Measurements from ENCODE around the gene RFX8. TPM values are rescaled to one million over a fixed set of nuclear protein-coding genes. Genes with fewer than 3 reads are reported as not detected.
A peak's percentile ranks its signal among the peaks of the same experiment; 100 is the strongest.
"Not testable (repeated sequence)": the region's sequence is repeated elsewhere in the genome, so short reads cannot be mapped to it uniquely, and the experiment has no call there.

RFX8 gene
- polyA plus RNA-seq, 6 donors from 2014 or later = not detected

- DNase-seq = no peak
- Mint-ChIP-seq H3K9me3 (peaks cover 0 to 8% (median 4%) of the 10 kb centered on the region in 7 donors), H3K27me3 (no peaks in the 10 kb centered on the region), H3K27ac (no peak overlapping the region), H3K4me3 (no peak overlapping the region), H3K4me1 (peaks cover 0 to 7% (median 6%) of the 10 kb centered on the region in 3 donors), H3K36me3 (no peaks in the 10 kb centered on the region)
- ATAC-seq (ENCODE audit: low read depth in 2 of 2) = no peak
These were observed 33.7 kb upstream of the RFX8 start for GRCh38 chr2:101508636-101509035.

GRCh38 chr2:101505276-101505675, 30.4 kb upstream of the RFX8 start:
- not testable (repeated sequence) for ATAC-seq (ENCODE audit: low read depth in 2 of 2); DNase-seq; H3K27me3 Mint-ChIP-seq; H3K4me3 Mint-ChIP-seq; H3K27ac Mint-ChIP-seq; H3K36me3 Mint-ChIP-seq; H3K9me3 Mint-ChIP-seq
- H3K4me1 Mint-ChIP-seq = peaks cover 0 to 17% (median 6%) of the 10 kb centered on the region in 3 donors

GRCh38 chr2:101504744-101505143, 29.8 kb upstream of the RFX8 start:
- not testable (repeated sequence) for H3K9me3 Mint-ChIP-seq; H3K27me3 Mint-ChIP-seq; H3K27ac Mint-ChIP-seq; ATAC-seq (ENCODE audit: low read depth in 2 of 2); DNase-seq; H3K36me3 Mint-ChIP-seq; H3K4me3 Mint-ChIP-seq
- H3K4me1 Mint-ChIP-seq = peaks cover 0 to 17% (median 6%) of the 10 kb centered on the region in 3 donors

GRCh38 chr2:101502095-101502494, 27.2 kb upstream of the RFX8 start:
- no peak overlapping the region for H3K4me3 Mint-ChIP-seq
- ATAC-seq (ENCODE audit: low read depth in 2 of 2) = no peak
- no peaks in the 10 kb centered on the region for H3K36me3 Mint-ChIP-seq
- peaks cover 0 to 15% (median 4%) of the 10 kb centered on the region in 3 donors for H3K4me1 Mint-ChIP-seq
- no peak overlapping the region for H3K27ac Mint-ChIP-seq
- DNase-seq = no peak
- H3K9me3 Mint-ChIP-seq = peaks cover 0 to 1% (median 0%) of the 10 kb centered on the region in 7 donors
- H3K27me3 Mint-ChIP-seq = no peaks in the 10 kb centered on the region

GRCh38 chr2:101501443-101501842, 26.5 kb upstream of the RFX8 start:
- Mint-ChIP-seq H3K9me3 (no peaks in the 10 kb centered on the region), H3K27ac (no peak overlapping the region), H3K4me3 (no peak overlapping the region), H3K36me3 (no peaks in the 10 kb centered on the region), H3K27me3 (no peaks in the 10 kb centered on the region), H3K4me1 (peaks cover 0 to 10% (median 0%) of the 10 kb centered on the region in 3 donors)
- DNase-seq (no peak), ATAC-seq (ENCODE audit: low read depth in 2 of 2) (no peak)

- peaks cover 0 to 10% (median 0%) of the 10 kb centered on the region in 3 donors for H3K4me1 Mint-ChIP-seq
- no peaks in the 10 kb centered on the region for H3K27me3 Mint-ChIP-seq
- H3K4me3 Mint-ChIP-seq = no peak overlapping the region
- DNase-seq (no peak), ATAC-seq (ENCODE audit: low read depth in 2 of 2) (no peak)
- H3K36me3 Mint-ChIP-seq = no peaks in the 10 kb centered on the region
- no peak overlapping the region for H3K27ac Mint-ChIP-seq
- H3K9me3 Mint-ChIP-seq = no peaks in the 10 kb centered on the region
These were observed 25.9 kb upstream of the RFX8 start for GRCh38 chr2:101500860-101501259.

- H3K27me3 Mint-ChIP-seq = no peaks in the 10 kb centered on the region
- no peak overlapping the region for H3K4me3 Mint-ChIP-seq
These were observed 25.3 kb upstream of the RFX8 start for GRCh38 chr2:101500180-101500579.

GRCh38 chr2:101496279-101496678, 21.4 kb upstream of the RFX8 start:
- H3K36me3 Mint-ChIP-seq = no peaks in the 10 kb centered on the region
- DNase-seq (no peak), ATAC-seq (ENCODE audit: low read depth in 2 of 2) (no peak)
- peak overlapping the region in 1 of 8 donors; percentile 70 for H3K4me3 Mint-ChIP-seq
- peaks cover 0 to 5% (median 3%) of the 10 kb centered on the region in 3 donors for H3K27me3 Mint-ChIP-seq
- no peaks in the 10 kb centered on the region for H3K4me1 Mint-ChIP-seq
- H3K9me3 Mint-ChIP-seq = peaks cover 0 to 1% (median 0%) of the 10 kb centered on the region in 7 donors
- H3K27ac Mint-ChIP-seq = no peak overlapping the region

More at GRCh38 chr2:101500180-101500579, 25.3 kb upstream of the RFX8 start:
- H3K36me3 Mint-ChIP-seq = no peaks in the 10 kb centered on the region
- H3K27ac Mint-ChIP-seq = no peak overlapping the region
- no peaks in the 10 kb centered on the region for H3K9me3 Mint-ChIP-seq
- DNase-seq (no peak), ATAC-seq (ENCODE audit: low read depth in 2 of 2) (no peak)
- peaks cover 0 to 10% (median 0%) of the 10 kb centered on the region in 3 donors for H3K4me1 Mint-ChIP-seq

GRCh38 chr2:101492936-101493473, 18.1 kb upstream of the RFX8 start:
- ATAC-seq (ENCODE audit: low read depth in 2 of 2) = no peak

GRCh38 chr2:101486994-101487393, 12.1 kb upstream of the RFX8 start:
- no peaks in the 10 kb centered on the region for H3K36me3 Mint-ChIP-seq
- H3K27ac Mint-ChIP-seq = no peak overlapping the region
- DNase-seq (no peak), ATAC-seq (ENCODE audit: low read depth in 2 of 2) (no peak)
- no peak overlapping the region for H3K4me3 Mint-ChIP-seq
- H3K4me1 Mint-ChIP-seq = peaks cover 0 to 5% (median 0%) of the 10 kb centered on the region in 3 donors
- peaks cover 6 to 10% (median 7%) of the 10 kb centered on the region in 3 donors for H3K27me3 Mint-ChIP-seq
- peaks cover 0 to 4% (median 0%) of the 10 kb centered on the region in 7 donors for H3K9me3 Mint-ChIP-seq

More at GRCh38 chr2:101492936-101493473, 18.1 kb upstream of the RFX8 start:
- Mint-ChIP-seq H3K27me3 (peaks cover 3 to 10% (median 6%) of the 10 kb centered on the region in 3 donors), H3K9me3 (peaks cover 0 to 4% (median 0%) of the 10 kb centered on the region in 7 donors), H3K4me1 (no peaks in the 10 kb centered on the region), H3K4me3 (no peak overlapping the region), H3K36me3 (no peaks in the 10 kb centered on the region), H3K27ac (no peak overlapping the region)
- DNase-seq = no peak

GRCh38 chr2:101486258-101486701, 11.4 kb upstream of the RFX8 start:
- peaks cover 4 to 7% (median 5%) of the 10 kb centered on the region in 3 donors for H3K27me3 Mint-ChIP-seq
- no peaks in the 10 kb centered on the region for H3K36me3 Mint-ChIP-seq
- DNase-seq (no peak), ATAC-seq (ENCODE audit: low read depth in 2 of 2) (no peak)
- peaks cover 0 to 4% (median 0%) of the 10 kb centered on the region in 7 donors for H3K9me3 Mint-ChIP-seq
- peaks cover 0 to 5% (median 0%) of the 10 kb centered on the region in 3 donors for H3K4me1 Mint-ChIP-seq
- H3K4me3 Mint-ChIP-seq = no peak overlapping the region
- H3K27ac Mint-ChIP-seq = peak overlapping the region in 1 of 6 donors; percentile 42

- H3K27ac Mint-ChIP-seq = peak overlapping the region in 2 of 6 donors; percentile 2 to 42
- H3K4me3 Mint-ChIP-seq = no peak overlapping the region
These were observed 10.9 kb upstream of the RFX8 start for GRCh38 chr2:101485856-101486255.

GRCh38 chr2:101480764-101481163, 5.9 kb upstream of the RFX8 start:
- Mint-ChIP-seq H3K4me1 (peaks cover 0 to 3% (median 0%) of the 10 kb centered on the region in 3 donors), H3K9me3 (peaks cover 0 to 2% (median 0%) of the 10 kb centered on the region in 7 donors), H3K36me3 (no peaks in the 10 kb centered on the region), H3K27me3 (peaks cover 20 to 32% (median 23%) of the 10 kb centered on the region in 3 donors), H3K4me3 (no peak overlapping the region), H3K27ac (no peak overlapping the region)
- DNase-seq (no peak), ATAC-seq (ENCODE audit: low read depth in 2 of 2) (no peak)

More at GRCh38 chr2:101485856-101486255, 10.9 kb upstream of the RFX8 start:
- ATAC-seq (ENCODE audit: low read depth in 2 of 2) (no peak), DNase-seq (no peak)
- Mint-ChIP-seq H3K27me3 (peaks cover 4 to 7% (median 4%) of the 10 kb centered on the region in 3 donors), H3K9me3 (peaks cover 0 to 4% (median 0%) of the 10 kb centered on the region in 7 donors), H3K4me1 (peaks cover 0 to 5% (median 0%) of the 10 kb centered on the region in 3 donors), H3K36me3 (no peaks in the 10 kb centered on the region)

- peaks cover 27 to 32% (median 28%) of the 10 kb centered on the region in 3 donors for H3K27me3 Mint-ChIP-seq
- H3K36me3 Mint-ChIP-seq = no peaks in the 10 kb centered on the region
- ATAC-seq (ENCODE audit: low read depth in 2 of 2) = no peak
- H3K4me1 Mint-ChIP-seq = peaks cover 2 to 7% (median 4%) of the 10 kb centered on the region in 3 donors
- no peak overlapping the region for H3K4me3 Mint-ChIP-seq
- peaks cover 0 to 2% (median 0%) of the 10 kb centered on the region in 7 donors for H3K9me3 Mint-ChIP-seq
- no peak for DNase-seq
- H3K27ac Mint-ChIP-seq = no peak overlapping the region
These were observed 4.9 kb upstream of the RFX8 start for GRCh38 chr2:101479810-101480209.

Measured in naive B cell (primary cell).